GM18499 (cell line): ENCODE results near the gene GPR173.
A peak's percentile ranks its signal among the peaks of the same experiment; 100 is the strongest.

Experiments
- ATAC-seq: cut with Tn5 transposase; IDR thresholded peaks from one replicate; pipeline ENCODE4 v1.9.1; 2021; ENCODE audit warnings: moderate number of reproducible peaks; ENCODE audit not compliant: insufficient read depth, unreplicated experiment

Gene GPR173

GRCh38 chrX:53065104-53065503, 16.5 kb downstream of the GPR173 start:
- no peak for ATAC-seq

GRCh38 chrX:53071064-53071463, 22.5 kb downstream of the GPR173 start:
- ATAC-seq = no peak

- ATAC-seq = peak; percentile 67
Observed at GRCh38 chrX:53071604-53072417, 23.2 kb downstream of the GPR173 start.

GRCh38 chrX:53072418-53073114, 24.0 kb downstream of the GPR173 start:
- ATAC-seq = no peak

- no peak for ATAC-seq
Observed at GRCh38 chrX:53073115-53073586, 24.6 kb downstream of the GPR173 start.

GRCh38 chrX:53075011-53075410, 26.4 kb downstream of the GPR173 start:
- no peak for ATAC-seq

GRCh38 chrX:53076671-53077070, 28.1 kb downstream of the GPR173 start:
- ATAC-seq = no peak

GRCh38 chrX:53077207-53078197, 28.9 kb downstream of the GPR173 start:
- ATAC-seq = no peak

GRCh38 chrX:53078943-53079342, 30.4 kb downstream of the GPR173 start:
- ATAC-seq = no peak

- no peak for ATAC-seq
Observed at GRCh38 chrX:53080628-53081580, 32.3 kb downstream of the GPR173 start.

GRCh38 chrX:53081925-53082772, 33.6 kb downstream of the GPR173 start, which contains the start of gene TSPYL2:
TSS of gene TSPYL2 (plus strand) at chrX:53082367. CDS start at chrX:53082499, 132 bp downstream.
- ATAC-seq = peak; percentile 81

- no peak for ATAC-seq
Observed at GRCh38 chrX:53082773-53083616, 34.4 kb downstream of the GPR173 start.

GRCh38 chrX:53084043-53084570, 35.5 kb downstream of the GPR173 start:
- no peak for ATAC-seq

- no peak for ATAC-seq
Observed at GRCh38 chrX:53084863-53085262, 36.3 kb downstream of the GPR173 start.

- ATAC-seq = no peak
Observed at GRCh38 chrX:53085661-53086229, 37.2 kb downstream of the GPR173 start.

GRCh38 chrX:53086464-53086863, 37.9 kb downstream of the GPR173 start:
- no peak for ATAC-seq

- no peak for ATAC-seq
Observed at GRCh38 chrX:53087388-53087831, 38.8 kb downstream of the GPR173 start.
